Measurements from ENCODE around the gene MSANTD1. TPM values are rescaled to one million over a fixed set of nuclear protein-coding genes. Genes with fewer than 3 reads are reported as not detected.

The MSANTD1 gene
- total RNA-seq, 1 donor from 2014 or later, result 1.2 TPM

- no peaks in the 10 kb centered on the region for H3K9me3 Mint-ChIP-seq
- peaks cover 6% of the 10 kb centered on the region for H3K36me3 Mint-ChIP-seq (ENCODE audit: low read depth)
- H3K4me3 Mint-ChIP-seq, result no peak overlapping the region
- no peaks in the 10 kb centered on the region for H3K4me1 Mint-ChIP-seq
- TF ChIP-seq CTCF (conservative IDR thresholded peaks at IDR 0.05), result no peak
- no peaks in the 10 kb centered on the region for H3K27me3 Mint-ChIP-seq (ENCODE audit: low read depth)
- no peak for DNase-seq (ENCODE audit: low read depth, low spot score)
- no peak overlapping the region for H3K27ac Mint-ChIP-seq (ENCODE audit: unreplicated experiment)
These were observed 31.7 kb upstream of the MSANTD1 start for GRCh38 chr4:3217266-3217665.

- H3K4me3 Mint-ChIP-seq, result no peak overlapping the region
These were observed 31.2 kb upstream of the MSANTD1 start for GRCh38 chr4:3217771-3218170.

GRCh38 chr4:3218824-3219760 is 29.9 kb upstream of the MSANTD1 start:
- DNase-seq (ENCODE audit: low read depth, low spot score), result no peak
- TF ChIP-seq CTCF (conservative IDR thresholded peaks at IDR 0.05), result no peak
- H3K36me3 Mint-ChIP-seq (ENCODE audit: low read depth), result peaks cover 2% of the 10 kb centered on the region
- H3K27me3 Mint-ChIP-seq (ENCODE audit: low read depth), result no peaks in the 10 kb centered on the region
- H3K27ac Mint-ChIP-seq (ENCODE audit: unreplicated experiment), result peak overlapping the region; percentile 19
- H3K9me3 Mint-ChIP-seq, result no peaks in the 10 kb centered on the region
- H3K4me3 Mint-ChIP-seq, result no peak overlapping the region
- H3K4me1 Mint-ChIP-seq, result no peaks in the 10 kb centered on the region

More at GRCh38 chr4:3217771-3218170, 31.2 kb upstream of the MSANTD1 start:
- DNase-seq (ENCODE audit: low read depth, low spot score), result no peak
- H3K27ac Mint-ChIP-seq (ENCODE audit: unreplicated experiment), result no peak overlapping the region
- H3K9me3 Mint-ChIP-seq, result no peaks in the 10 kb centered on the region
- no peaks in the 10 kb centered on the region for H3K4me1 Mint-ChIP-seq
- TF ChIP-seq CTCF (conservative IDR thresholded peaks at IDR 0.05), result no peak
- H3K36me3 Mint-ChIP-seq (ENCODE audit: low read depth), result peaks cover 5% of the 10 kb centered on the region
- no peaks in the 10 kb centered on the region for H3K27me3 Mint-ChIP-seq (ENCODE audit: low read depth)

GRCh38 chr4:3219761-3220475 is 29.0 kb upstream of the MSANTD1 start:
- no peak for DNase-seq (ENCODE audit: low read depth, low spot score)
- TF ChIP-seq CTCF (conservative IDR thresholded peaks at IDR 0.05), result no peak
- H3K4me3 Mint-ChIP-seq, result no peak overlapping the region
- H3K36me3 Mint-ChIP-seq (ENCODE audit: low read depth), result peaks cover under 1% of the 10 kb centered on the region
- no peak overlapping the region for H3K27ac Mint-ChIP-seq (ENCODE audit: unreplicated experiment)
- no peaks in the 10 kb centered on the region for H3K4me1 Mint-ChIP-seq
- H3K9me3 Mint-ChIP-seq, result no peaks in the 10 kb centered on the region
- H3K27me3 Mint-ChIP-seq (ENCODE audit: low read depth), result no peaks in the 10 kb centered on the region

- Mint-ChIP-seq H3K27ac (ENCODE audit: unreplicated experiment) (no peak overlapping the region), H3K36me3 (ENCODE audit: low read depth) (no peaks in the 10 kb centered on the region), H3K9me3 (no peaks in the 10 kb centered on the region), H3K27me3 (ENCODE audit: low read depth) (no peaks in the 10 kb centered on the region), H3K4me3 (no peak overlapping the region), H3K4me1 (no peaks in the 10 kb centered on the region)
- no peak for DNase-seq (ENCODE audit: low read depth, low spot score)
- TF ChIP-seq CTCF (conservative IDR thresholded peaks at IDR 0.05), result no peak
These were observed 28.3 kb upstream of the MSANTD1 start for GRCh38 chr4:3220476-3221183.

All from neural crest cell (in vitro differentiated cells).